ENCODE measurements around the gene HDAC4.

The HDAC4 gene

DNA sequence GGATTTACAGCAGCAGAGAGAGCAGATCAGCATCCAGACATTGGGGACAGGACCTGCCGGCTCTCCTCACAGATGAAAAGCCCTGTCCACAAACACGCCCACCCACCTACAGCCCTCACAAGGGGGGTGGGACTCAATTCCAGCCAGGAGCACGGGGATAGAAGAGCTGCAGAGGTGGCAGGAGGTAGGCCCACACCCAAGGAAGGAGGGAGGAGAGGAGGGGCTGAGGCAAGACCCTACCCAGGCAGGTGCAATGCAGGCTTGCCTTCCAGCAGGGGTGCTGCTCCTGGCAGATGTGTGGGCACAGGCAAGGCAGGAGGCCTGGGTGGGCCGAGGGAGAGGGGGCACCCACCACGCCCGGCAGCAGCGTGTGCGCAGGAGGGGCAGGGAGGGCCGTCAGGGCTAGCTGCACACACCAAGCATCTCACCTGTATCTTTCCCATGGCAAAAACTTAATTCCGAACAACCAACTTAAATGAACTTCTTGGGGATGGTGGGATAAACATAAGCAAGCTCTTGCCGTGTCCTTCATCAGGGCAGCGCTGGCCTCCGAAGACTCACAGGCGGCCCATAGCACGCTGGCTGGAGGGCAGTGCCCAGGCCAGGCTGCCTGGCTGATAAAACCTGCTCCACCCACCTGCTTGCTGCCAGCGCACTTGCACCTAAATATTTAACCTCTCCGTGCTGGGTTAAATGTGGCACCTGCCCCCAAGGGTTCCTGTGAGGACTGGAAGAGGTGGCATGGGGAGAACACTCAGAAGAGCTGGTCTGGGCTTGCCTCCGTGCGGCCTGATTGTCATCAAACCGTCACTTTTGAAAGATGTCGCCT is 219.5 kb downstream of the HDAC4 start:
- no peak overlapping the region for H3K4me3 ChIP-seq (ENCODE audit: low read depth, low read length)
- no peak for DNase-seq (ENCODE audit: low read depth)
- TF ChIP-seq, protein P1, sequence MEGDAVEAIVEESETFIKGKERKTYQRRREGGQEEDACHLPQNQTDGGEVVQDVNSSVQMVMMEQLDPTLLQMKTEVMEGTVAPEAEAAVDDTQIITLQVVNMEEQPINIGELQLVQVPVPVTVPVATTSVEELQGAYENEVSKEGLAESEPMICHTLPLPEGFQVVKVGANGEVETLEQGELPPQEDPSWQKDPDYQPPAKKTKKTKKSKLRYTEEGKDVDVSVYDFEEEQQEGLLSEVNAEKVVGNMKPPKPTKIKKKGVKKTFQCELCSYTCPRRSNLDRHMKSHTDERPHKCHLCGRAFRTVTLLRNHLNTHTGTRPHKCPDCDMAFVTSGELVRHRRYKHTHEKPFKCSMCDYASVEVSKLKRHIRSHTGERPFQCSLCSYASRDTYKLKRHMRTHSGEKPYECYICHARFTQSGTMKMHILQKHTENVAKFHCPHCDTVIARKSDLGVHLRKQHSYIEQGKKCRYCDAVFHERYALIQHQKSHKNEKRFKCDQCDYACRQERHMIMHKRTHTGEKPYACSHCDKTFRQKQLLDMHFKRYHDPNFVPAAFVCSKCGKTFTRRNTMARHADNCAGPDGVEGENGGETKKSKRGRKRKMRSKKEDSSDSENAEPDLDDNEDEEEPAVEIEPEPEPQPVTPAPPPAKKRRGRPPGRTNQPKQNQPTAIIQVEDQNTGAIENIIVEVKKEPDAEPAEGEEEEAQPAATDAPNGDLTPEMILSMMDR (IDR thresholded peaks at IDR 0.05; ENCODE audit: insufficient read depth, low read depth, low read length, missing control alignments): no peak

DNA sequence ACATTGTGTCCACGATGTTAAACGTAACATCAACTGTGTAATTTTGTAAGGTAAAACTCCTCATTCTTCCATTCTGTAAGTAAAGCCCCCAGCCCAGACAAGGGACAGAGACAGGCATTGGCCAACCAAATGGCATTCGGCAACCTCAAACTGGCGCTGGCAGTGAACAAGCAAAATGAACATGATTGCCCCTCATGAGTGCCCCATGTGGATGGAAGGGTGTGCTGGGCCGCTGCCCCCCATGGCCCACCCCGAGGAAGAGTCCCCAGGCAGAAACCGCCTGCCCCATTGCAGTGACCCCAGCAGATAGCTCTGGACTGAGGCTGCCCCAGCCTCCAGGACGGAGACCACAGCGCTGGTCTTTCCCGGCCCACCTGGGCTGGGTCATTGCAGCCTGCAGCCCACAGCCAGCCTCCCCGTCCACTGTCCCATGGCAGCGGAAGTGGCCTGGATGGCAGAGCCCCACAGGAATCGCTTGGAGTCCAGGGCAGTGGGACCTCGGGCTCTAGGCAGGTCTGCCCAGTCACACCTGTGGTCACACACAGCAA is 220.2 kb downstream of the HDAC4 start:
- no peak for DNase-seq (ENCODE audit: low read depth)
- TF ChIP-seq, protein P1 (IDR thresholded peaks at IDR 0.05; ENCODE audit: insufficient read depth, low read depth, low read length, missing control alignments): no peak
- no peak overlapping the region for H3K4me3 ChIP-seq (ENCODE audit: low read depth, low read length)

GRCh38 chr2:239179851-239180371 is 220.9 kb downstream of the HDAC4 start:
- TF ChIP-seq, protein P1 (IDR thresholded peaks at IDR 0.05; ENCODE audit: insufficient read depth, low read depth, low read length, missing control alignments): no peak
- DNase-seq (ENCODE audit: low read depth): no peak
- no peak overlapping the region for H3K4me3 ChIP-seq (ENCODE audit: low read depth, low read length)

- no peak for DNase-seq (ENCODE audit: low read depth)
- no peak overlapping the region for H3K4me3 ChIP-seq (ENCODE audit: low read depth, low read length)
- TF ChIP-seq, protein P1 (IDR thresholded peaks at IDR 0.05; ENCODE audit: insufficient read depth, low read depth, low read length, missing control alignments): no peak
These were observed 221.9 kb downstream of the HDAC4 start for GRCh38 chr2:239178954-239179353.

GRCh38 chr2:239178484-239178883 is 222.3 kb downstream of the HDAC4 start:
- TF ChIP-seq, protein P1 (IDR thresholded peaks at IDR 0.05; ENCODE audit: insufficient read depth, low read depth, low read length, missing control alignments): no peak
- no peak for DNase-seq (ENCODE audit: low read depth)

GRCh38 chr2:239177908-239178307 is 222.9 kb downstream of the HDAC4 start:
- no peak for DNase-seq (ENCODE audit: low read depth)
- no peak overlapping the region for H3K4me3 ChIP-seq (ENCODE audit: low read depth, low read length)
- TF ChIP-seq, protein P1 (IDR thresholded peaks at IDR 0.05; ENCODE audit: insufficient read depth, low read depth, low read length, missing control alignments): no peak

More at GRCh38 chr2:239178484-239178883, 222.3 kb downstream of the HDAC4 start:
- no peak overlapping the region for H3K4me3 ChIP-seq (ENCODE audit: low read depth, low read length)

All from GM12865 (cell line).